ENCODE data around the gene VMAC. TPM values are rescaled to one million over a fixed set of nuclear protein-coding genes. Genes with fewer than 3 reads are reported as not detected.

Gene VMAC
- total RNA-seq, 1 donor from 2014 or later, result 8.1 TPM

GRCh38 chr19:5950741-5951140 lies 46.1 kb downstream of the VMAC start:
- Histone ChIP-seq H3K36me3 (peaks cover 14% of the 10 kb centered on the region), H3K4me1 (peaks cover 95% of the 10 kb centered on the region), H3K27me3 (ENCODE audit: low read depth) (no peaks in the 10 kb centered on the region), H3K9me3 (no peaks in the 10 kb centered on the region), H3K4me3 (no peak overlapping the region), H3K27ac (no peak overlapping the region)
- DNase-seq (no peak), ATAC-seq (no peak)
- intact Hi-C loops (cut with DNase I), result no loop called here
- TF ChIP-seq, protein P1, sequence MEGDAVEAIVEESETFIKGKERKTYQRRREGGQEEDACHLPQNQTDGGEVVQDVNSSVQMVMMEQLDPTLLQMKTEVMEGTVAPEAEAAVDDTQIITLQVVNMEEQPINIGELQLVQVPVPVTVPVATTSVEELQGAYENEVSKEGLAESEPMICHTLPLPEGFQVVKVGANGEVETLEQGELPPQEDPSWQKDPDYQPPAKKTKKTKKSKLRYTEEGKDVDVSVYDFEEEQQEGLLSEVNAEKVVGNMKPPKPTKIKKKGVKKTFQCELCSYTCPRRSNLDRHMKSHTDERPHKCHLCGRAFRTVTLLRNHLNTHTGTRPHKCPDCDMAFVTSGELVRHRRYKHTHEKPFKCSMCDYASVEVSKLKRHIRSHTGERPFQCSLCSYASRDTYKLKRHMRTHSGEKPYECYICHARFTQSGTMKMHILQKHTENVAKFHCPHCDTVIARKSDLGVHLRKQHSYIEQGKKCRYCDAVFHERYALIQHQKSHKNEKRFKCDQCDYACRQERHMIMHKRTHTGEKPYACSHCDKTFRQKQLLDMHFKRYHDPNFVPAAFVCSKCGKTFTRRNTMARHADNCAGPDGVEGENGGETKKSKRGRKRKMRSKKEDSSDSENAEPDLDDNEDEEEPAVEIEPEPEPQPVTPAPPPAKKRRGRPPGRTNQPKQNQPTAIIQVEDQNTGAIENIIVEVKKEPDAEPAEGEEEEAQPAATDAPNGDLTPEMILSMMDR (IDR thresholded peaks at IDR 0.05), result no peak

DNA sequence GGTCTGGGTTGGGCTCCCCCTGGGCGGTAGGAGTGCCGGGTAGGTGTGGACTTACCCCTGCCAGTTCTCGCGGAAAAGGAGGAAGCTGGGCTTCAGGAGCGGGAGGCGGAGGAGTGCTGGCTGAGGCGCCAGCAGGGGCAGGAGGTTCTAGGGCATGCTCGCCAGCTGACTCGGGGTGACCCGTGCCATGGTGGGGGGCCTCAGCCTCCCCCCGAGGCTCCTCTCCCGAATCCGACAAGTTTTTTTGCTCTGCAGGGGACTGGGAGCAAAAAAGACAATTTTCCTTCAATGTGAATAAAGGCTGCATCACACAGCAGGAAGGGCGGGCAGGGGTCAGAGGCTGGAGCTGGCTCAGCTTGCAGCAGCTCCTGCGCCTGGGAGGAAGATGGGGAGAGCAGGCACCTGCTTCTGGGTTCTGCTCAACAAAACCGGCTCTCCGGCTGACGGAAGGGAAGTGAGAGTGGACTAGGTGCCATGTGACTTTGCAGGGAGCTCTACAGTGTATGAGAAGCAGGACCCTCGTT lies 46.7 kb downstream of the VMAC start:
- TF ChIP-seq, protein P1 (IDR thresholded peaks at IDR 0.05), result no peak
- no peaks in the 10 kb centered on the region for H3K27me3 ChIP-seq (ENCODE audit: low read depth)
- ATAC-seq (peak; percentile 25 to 33), DNase-seq (peak; percentile 54)
- H3K27ac ChIP-seq, result no peak overlapping the region
- peaks cover 95% of the 10 kb centered on the region for H3K4me1 ChIP-seq
- H3K9me3 ChIP-seq, result no peaks in the 10 kb centered on the region
- peak overlapping the region; percentile 28 for H3K4me3 ChIP-seq
- intact Hi-C loops (cut with DNase I), result no loop called here
- H3K36me3 ChIP-seq, result peaks cover 10% of the 10 kb centered on the region

- peaks cover 10% of the 10 kb centered on the region for H3K36me3 ChIP-seq
- peaks cover 91% of the 10 kb centered on the region for H3K4me1 ChIP-seq
- no peak overlapping the region for H3K4me3 ChIP-seq
- H3K27ac ChIP-seq, result peak overlapping the region; percentile 61
- intact Hi-C loops (cut with DNase I), result no loop called here
- no peaks in the 10 kb centered on the region for H3K9me3 ChIP-seq
- DNase-seq (peak; percentile 39), ATAC-seq (no peak)
- H3K27me3 ChIP-seq (ENCODE audit: low read depth), result no peaks in the 10 kb centered on the region
- TF ChIP-seq, protein P1 (IDR thresholded peaks at IDR 0.05), result no peak
Observed at GRCh38 chr19:5952193-5953029, 47.7 kb downstream of the VMAC start.

DNA sequence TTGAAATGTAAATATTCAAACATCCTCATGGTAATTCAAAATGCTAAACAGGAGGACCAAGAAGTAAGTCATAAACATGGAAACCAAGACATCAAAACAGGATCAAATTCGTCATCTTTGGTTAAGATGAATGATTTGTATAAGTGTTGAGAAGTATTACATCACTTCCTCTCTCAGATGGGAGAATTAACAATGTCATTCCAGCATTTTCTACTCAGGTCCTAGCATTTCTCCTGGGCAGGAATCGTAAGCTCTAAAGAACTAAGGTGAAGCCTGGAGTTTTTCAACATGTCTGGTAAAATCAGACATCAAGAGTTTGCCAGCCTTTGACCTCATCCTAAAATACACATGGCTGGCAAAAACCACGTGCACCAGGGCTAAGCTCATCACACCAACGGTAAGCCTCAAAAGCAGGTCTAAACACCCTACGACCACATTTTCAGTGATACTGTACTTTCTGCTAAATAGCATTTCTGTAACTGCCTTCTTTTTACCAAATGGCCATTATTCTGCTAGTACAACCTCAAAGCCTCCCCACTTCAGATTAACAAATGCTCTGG lies 48.4 kb downstream of the VMAC start:
- peaks cover 89% of the 10 kb centered on the region for H3K4me1 ChIP-seq
- DNase-seq (no peak), ATAC-seq (no peak)
- TF ChIP-seq, protein P1 (IDR thresholded peaks at IDR 0.05), result no peak
- intact Hi-C loops (cut with DNase I), result no loop called here
- peaks cover 10% of the 10 kb centered on the region for H3K36me3 ChIP-seq
- H3K9me3 ChIP-seq, result no peaks in the 10 kb centered on the region
- no peak overlapping the region for H3K4me3 ChIP-seq
- peak overlapping the region; percentile 61 for H3K27ac ChIP-seq
- no peaks in the 10 kb centered on the region for H3K27me3 ChIP-seq (ENCODE audit: low read depth)

DNA sequence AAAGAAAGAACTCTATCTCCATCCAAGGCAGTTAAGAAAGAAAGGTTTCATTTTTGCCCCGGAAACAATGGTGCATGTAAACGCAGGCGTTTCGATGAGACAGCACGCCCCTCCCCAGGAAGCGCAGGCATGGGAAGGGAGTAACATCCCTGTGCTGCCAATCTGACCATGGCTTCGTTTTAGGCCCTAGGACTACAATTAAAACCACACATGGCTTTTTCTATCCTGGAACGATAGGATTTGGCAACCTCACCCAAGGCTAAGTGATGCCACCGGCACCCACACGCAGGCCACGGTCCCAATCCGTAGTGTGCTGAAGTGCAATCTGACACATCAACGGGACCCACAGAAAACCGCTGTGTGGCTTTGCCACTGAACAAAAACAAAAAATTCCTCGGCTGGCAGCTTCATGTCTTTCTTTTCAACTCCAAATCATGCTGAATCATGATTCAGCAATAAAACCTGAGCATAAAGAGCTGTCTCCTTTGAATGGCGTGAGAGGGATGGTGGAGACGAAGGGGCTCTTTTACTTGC lies 49.1 kb downstream of the VMAC start:
- Histone ChIP-seq H3K27me3 (ENCODE audit: low read depth) (no peaks in the 10 kb centered on the region), H3K36me3 (peaks cover 10% of the 10 kb centered on the region), H3K4me3 (no peak overlapping the region), H3K4me1 (peaks cover 89% of the 10 kb centered on the region), H3K27ac (peak overlapping the region; percentile 61), H3K9me3 (no peaks in the 10 kb centered on the region)
- TF ChIP-seq, protein P1 (IDR thresholded peaks at IDR 0.05), result no peak
- DNase-seq, result no peak
- intact Hi-C loops (cut with DNase I), result no loop called here
- ATAC-seq, result no peak
